Heart right ventricle (tissue), 16 donors: ENCODE results near the gene CD209. TPM values are rescaled to one million over a fixed set of nuclear protein-coding genes. Genes with fewer than 3 reads are reported as not detected.

ENCODE experiments used
- ATAC-seq, 8 donors: fragments of 200-7000 bp; cut with Tn5 transposase; one replicate each; pipeline ENCODE4 v1.9.1; 2020; ENCODE audit warnings: mild to moderate bottlenecking in 8 of 8, moderate library complexity in 8 of 8, moderate number of reproducible peaks in 1 of 8
- DNase-seq, 2 donors: peaks; one replicate each; pipeline ENCODE4 v3.0.0-alpha.2; 2020
- H3K27ac ChIP-seq, 10 donors: fragments of 200-600 bp; sonication (generic) in 2 of 10; one replicate each; pipeline versions ENCODE4 v1.5.0 to v1.8.0; 2020 to 2022; ENCODE audit warnings: mild to moderate bottlenecking in 3 of 10
- H3K27me3 ChIP-seq, 7 donors: fragments of 200-600 bp; one replicate each; pipeline ENCODE4 v1.8.0; 2021 to 2022; ENCODE audit warnings: mild to moderate bottlenecking in 2 of 7
- H3K36me3 ChIP-seq, 9 donors: fragments of 200-600 bp; sonication (generic) in 1 of 9; one replicate each; pipeline versions ENCODE4 v1.5.0 to v1.8.0; 2020 to 2022; ENCODE audit warnings: mild to moderate bottlenecking in 2 of 9
- H3K4me1 ChIP-seq, 9 donors: fragments of 200-600 bp; sonication (generic) in 1 of 9; one replicate each; pipeline versions ENCODE4 v1.5.0 to v1.8.0; 2020 to 2022; ENCODE audit warnings: mild to moderate bottlenecking in 4 of 9
- H3K4me3 ChIP-seq, 10 donors: fragments of 200-600 bp; sonication (generic) in 2 of 10; one replicate each; pipeline versions ENCODE4 v1.5.0 to v1.8.0; 2020 to 2022; ENCODE audit warnings: mild to moderate bottlenecking in 7 of 10, moderate library complexity in 2 of 10
- H3K9me3 ChIP-seq, 11 donors: fragments of 200-600 bp in 10 of 11; sonication (generic) in 2 of 11; one replicate each; pipeline versions ENCODE4 v1.5.0 to v1.8.0; 2013 to 2022; ENCODE audit warnings: mild to moderate bottlenecking in 2 of 11, control low read depth in 1 of 11, moderate library complexity in 1 of 11
- CTCF ChIP-seq, 9 donors: fragments of 200-600 bp; sonication (generic) in 2 of 9; IDR thresholded peaks; one replicate each; pipeline versions ENCODE4 v1.5.0 to v1.8.0; 2021 to 2022; ENCODE audit warnings: antibody characterized with exemption in 9 of 9, mild to moderate bottlenecking in 5 of 9, moderate library complexity in 1 of 9
- WGBS, 2 donors: extraction: QIAGEN DNeasy Blood & Tissue Kit; methylation state at CpG; one replicate each; pipeline ENCODE4 v1.1.7; 2013; ENCODE audit warnings: inconsistent platforms in 1 of 2; 5-methylcytosine and 5-hydroxymethylcytosine counted together
- intact Hi-C, 10 donors: fragments of 100-400 bp; cut with DNase I; formaldehyde crosslinking; loops; one replicate each; pipeline versions ENCODE4 v1.11.1 to v1.14.2; 2022
- polyA plus RNA-seq, 2 donors: library from polyadenylated mRNA; stranded (reverse); fragments of 200-250 nt; gene quantifications; one replicate each; pipeline ENCODE4 v1.2.3, GENCODE V29; 2013
- total RNA-seq, 10 donors: library from RNA; stranded (reverse); fragmentation: NEBNext Ultra II Directional in 3 of 10; extraction: Animal tissue kit (Norgen Biotek cat#: 25700) in 3 of 10; gene quantifications; one replicate each; pipeline versions ENCODE4 v1.2.1 to v1.2.4, GENCODE V29; 2021 to 2023
- donor health status: Arrhythmogenic right ventricular cardiomyopathy.
- donor health status: ischemic (EF 13 %, LVEDD 7.1; RV severe dilation, severe dysfunction).
- donor health status: healthy with polysubstance abuse.
- donor health status: DM: no; HTN: yes; CAD: no.
- donor health status: DM: no; HTN: no; CAD: no.
- donor health status: ischemic (EF 25% LVEDD 6.9; RV normal size, moderate dysfunction).
- donor health status: ischemic (EF 25% LVEDD 5.7; RV mildly dilated, moderate dysfunction).
- donor health status: healthy.
- donor health status: DM: yes; HTN: yes; CAD: no.
- donor health status: Ischemic cardiomyopathy.
- donor health status: ischemic (EF 35%, LVEDD 5.7; RV mildly dilated, moderate dysfunction).
- donor health status: nonischemic (EF 11% LVEDD 7.7; RV severe dilation, severe dysfunction).
- donor health status: DM: yes; HTN: yes; CAD: no.
- donor health status: PGD.
- donor health status: ischemic (EF 29% LVEDD 5.4; RV normal size, mild dysfunction).
- donor health status: nonischemic (EF 23%, LVEDD 6.1; RV moderate dilation, normal function).

CD209 gene
- total and polyA plus RNA-seq, 12 donors, result 0.54 to 29.6 (median 3.8) TPM

GRCh38 chr19:7775761-7776160 is 28.4 kb upstream of the CD209 start:
- Histone ChIP-seq H3K27me3 (peaks cover 0 to 44% (median 31%) of the 10 kb centered on the region in 7 donors), H3K36me3 (no peaks in the 10 kb centered on the region), H3K27ac (no peak overlapping the region), H3K4me3 (no peak overlapping the region), H3K4me1 (peaks cover 0 to 11% (median 0%) of the 10 kb centered on the region in 9 donors), H3K9me3 (no peaks in the 10 kb centered on the region)
- 89 to 93% methylated on average over 9 of the region's 9 CpGs for WGBS, 2 donors
- DNase-seq (no peak), ATAC-seq (no peak)
- no peak for TF ChIP-seq CTCF (IDR thresholded peaks at IDR 0.05)
- intact Hi-C loops, result no loop called here

- no peak overlapping the region for H3K4me3 ChIP-seq
- H3K9me3 ChIP-seq, result no peaks in the 10 kb centered on the region
- H3K27ac ChIP-seq, result no peak overlapping the region
- ATAC-seq (no peak), DNase-seq (no peak)
- TF ChIP-seq CTCF (IDR thresholded peaks at IDR 0.05), result no peak
- H3K4me1 ChIP-seq, result peaks cover 0 to 11% (median 0%) of the 10 kb centered on the region in 9 donors
- WGBS, 2 donors, result 61 to 67% methylated on average over 9 of the region's 9 CpGs
- intact Hi-C loops, result no loop called here
- H3K27me3 ChIP-seq, result peaks cover 0 to 39% (median 20%) of the 10 kb centered on the region in 7 donors
- H3K36me3 ChIP-seq, result no peaks in the 10 kb centered on the region
Observed at GRCh38 chr19:7773841-7774240, 26.5 kb upstream of the CD209 start.

GRCh38 chr19:7772752-7773291 is 25.5 kb upstream of the CD209 start:
- WGBS, 2 donors, result 47 to 52% methylated on average over 8 of the region's 8 CpGs
- no peak for DNase-seq
- no peak for TF ChIP-seq CTCF (IDR thresholded peaks at IDR 0.05)
- Histone ChIP-seq H3K9me3 (no peaks in the 10 kb centered on the region), H3K27ac (no peak overlapping the region), H3K36me3 (no peaks in the 10 kb centered on the region), H3K4me1 (peaks cover 0 to 11% (median 0%) of the 10 kb centered on the region in 9 donors), H3K4me3 (no peak overlapping the region), H3K27me3 (peaks cover 0 to 42% (median 20%) of the 10 kb centered on the region in 7 donors)
- no peak for ATAC-seq
- intact Hi-C loops, result no loop called here

GRCh38 chr19:7771072-7771471 is 23.7 kb upstream of the CD209 start:
- H3K27me3 ChIP-seq, result peaks cover 0 to 42% (median 14%) of the 10 kb centered on the region in 7 donors
- peaks cover 0 to 11% (median 0%) of the 10 kb centered on the region in 9 donors for H3K4me1 ChIP-seq
- no peaks in the 10 kb centered on the region for H3K9me3 ChIP-seq
- TF ChIP-seq CTCF (IDR thresholded peaks at IDR 0.05), result no peak
- no peak for DNase-seq
- no peak overlapping the region for H3K4me3 ChIP-seq
- intact Hi-C loops, result no loop called here
- H3K27ac ChIP-seq, result no peak overlapping the region
- H3K36me3 ChIP-seq, result no peaks in the 10 kb centered on the region
- WGBS, 2 donors, result 65 to 70% methylated on average over 8 of the region's 8 CpGs
- ATAC-seq, result no peak
